ENCODE data around the gene SEC62. TPM values are rescaled to one million over a fixed set of nuclear protein-coding genes. Genes with fewer than 3 reads are reported as not detected.

SEC62 gene
- total RNA-seq, 2 donors from 2014 or later: 27.3 to 49.0 TPM

DNA sequence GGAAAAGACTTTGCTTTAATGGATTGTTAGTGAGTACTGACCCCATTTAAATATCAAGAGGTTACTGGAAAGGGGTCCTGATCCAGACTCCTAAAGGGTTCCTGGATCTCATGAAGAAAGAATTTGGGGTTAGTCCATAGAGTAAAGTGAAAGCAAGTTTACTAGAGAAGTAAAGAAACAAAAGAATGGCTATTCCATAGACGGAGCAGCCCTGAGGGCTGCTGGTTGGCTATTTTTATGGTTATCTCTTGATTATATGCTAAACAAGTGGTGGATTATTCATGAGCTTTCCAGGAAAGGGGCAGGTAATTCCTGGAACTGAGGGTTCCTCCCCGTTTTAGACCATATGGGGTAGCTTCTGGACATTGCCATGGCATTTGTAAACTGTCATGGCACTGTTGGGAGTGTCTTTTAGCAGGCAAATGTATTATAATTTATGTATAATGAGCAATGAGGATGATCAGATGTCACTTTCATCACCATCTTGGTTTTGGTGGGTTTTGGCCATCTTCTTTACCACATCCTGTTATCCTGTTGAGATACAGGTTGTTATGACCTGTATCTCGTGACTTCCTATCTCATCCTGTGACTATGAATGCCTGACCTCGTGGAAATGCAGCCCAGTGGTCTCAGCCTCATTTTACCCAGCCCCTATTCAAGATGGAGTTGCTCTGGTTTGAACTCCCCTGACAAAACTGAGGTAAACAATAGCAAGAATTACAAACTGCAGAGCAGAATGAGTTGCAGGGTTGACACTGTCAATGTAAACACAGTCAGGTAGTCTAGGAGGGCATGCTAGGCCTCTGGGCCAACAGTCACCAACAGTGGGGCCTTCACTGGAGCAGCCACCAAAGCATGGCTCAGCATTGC, 60.9 kb downstream of the SEC62 start:
- TF ChIP-seq, protein P1, sequence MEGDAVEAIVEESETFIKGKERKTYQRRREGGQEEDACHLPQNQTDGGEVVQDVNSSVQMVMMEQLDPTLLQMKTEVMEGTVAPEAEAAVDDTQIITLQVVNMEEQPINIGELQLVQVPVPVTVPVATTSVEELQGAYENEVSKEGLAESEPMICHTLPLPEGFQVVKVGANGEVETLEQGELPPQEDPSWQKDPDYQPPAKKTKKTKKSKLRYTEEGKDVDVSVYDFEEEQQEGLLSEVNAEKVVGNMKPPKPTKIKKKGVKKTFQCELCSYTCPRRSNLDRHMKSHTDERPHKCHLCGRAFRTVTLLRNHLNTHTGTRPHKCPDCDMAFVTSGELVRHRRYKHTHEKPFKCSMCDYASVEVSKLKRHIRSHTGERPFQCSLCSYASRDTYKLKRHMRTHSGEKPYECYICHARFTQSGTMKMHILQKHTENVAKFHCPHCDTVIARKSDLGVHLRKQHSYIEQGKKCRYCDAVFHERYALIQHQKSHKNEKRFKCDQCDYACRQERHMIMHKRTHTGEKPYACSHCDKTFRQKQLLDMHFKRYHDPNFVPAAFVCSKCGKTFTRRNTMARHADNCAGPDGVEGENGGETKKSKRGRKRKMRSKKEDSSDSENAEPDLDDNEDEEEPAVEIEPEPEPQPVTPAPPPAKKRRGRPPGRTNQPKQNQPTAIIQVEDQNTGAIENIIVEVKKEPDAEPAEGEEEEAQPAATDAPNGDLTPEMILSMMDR (IDR thresholded peaks at IDR 0.05): no peak
- Histone ChIP-seq H3K4me1 (ENCODE audit: control insufficient read depth in 1 of 2, low read depth in 2 of 2) (no peaks in the 10 kb centered on the region), H3K36me3 (no peaks in the 10 kb centered on the region), H3K27ac (no peak overlapping the region), H3K27me3 (replicated peaks; ENCODE audit: insufficient read depth) (no peaks in the 10 kb centered on the region), H3K9me3 (no peaks in the 10 kb centered on the region), H3K4me3 (no peak overlapping the region)
- DNase-seq (ENCODE audit: low spot score) (no peak), ATAC-seq (ENCODE audit: insufficient number of reproducible peaks, low FRiP score, low read depth) (no peak)

DNA sequence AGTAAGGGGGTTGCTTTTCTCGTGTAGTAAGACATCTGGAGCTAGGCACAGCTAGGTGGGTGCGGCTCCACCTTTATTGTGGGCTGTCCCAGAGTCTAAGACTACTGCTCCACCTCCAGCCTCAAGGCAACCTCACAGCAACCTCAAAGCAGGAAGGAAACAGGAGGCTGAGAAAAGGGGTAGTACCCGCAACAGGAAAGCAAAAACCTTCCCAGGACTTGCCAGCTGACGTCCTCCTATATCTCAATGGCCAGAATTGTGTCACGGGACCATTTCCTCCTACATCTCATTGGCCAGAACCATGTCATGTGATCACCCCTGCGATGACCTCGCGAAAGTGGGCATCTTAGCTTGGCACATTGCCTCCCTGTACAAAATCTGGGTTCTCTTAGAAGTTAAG, 66.9 kb downstream of the SEC62 start:
- no peaks in the 10 kb centered on the region for H3K27me3 ChIP-seq (replicated peaks; ENCODE audit: insufficient read depth)
- TF ChIP-seq, protein P1 (IDR thresholded peaks at IDR 0.05): no peak
- ATAC-seq (ENCODE audit: insufficient number of reproducible peaks, low FRiP score, low read depth) (no peak), DNase-seq (ENCODE audit: low spot score) (no peak)
- no peaks in the 10 kb centered on the region for H3K36me3 ChIP-seq
- H3K27ac ChIP-seq: no peak overlapping the region
- H3K4me3 ChIP-seq: no peak overlapping the region
- no peaks in the 10 kb centered on the region for H3K9me3 ChIP-seq
- peaks cover 4 to 12% of the 10 kb centered on the region in 2 donors for H3K4me1 ChIP-seq (ENCODE audit: control insufficient read depth in 1 of 2, low read depth in 2 of 2)

DNA sequence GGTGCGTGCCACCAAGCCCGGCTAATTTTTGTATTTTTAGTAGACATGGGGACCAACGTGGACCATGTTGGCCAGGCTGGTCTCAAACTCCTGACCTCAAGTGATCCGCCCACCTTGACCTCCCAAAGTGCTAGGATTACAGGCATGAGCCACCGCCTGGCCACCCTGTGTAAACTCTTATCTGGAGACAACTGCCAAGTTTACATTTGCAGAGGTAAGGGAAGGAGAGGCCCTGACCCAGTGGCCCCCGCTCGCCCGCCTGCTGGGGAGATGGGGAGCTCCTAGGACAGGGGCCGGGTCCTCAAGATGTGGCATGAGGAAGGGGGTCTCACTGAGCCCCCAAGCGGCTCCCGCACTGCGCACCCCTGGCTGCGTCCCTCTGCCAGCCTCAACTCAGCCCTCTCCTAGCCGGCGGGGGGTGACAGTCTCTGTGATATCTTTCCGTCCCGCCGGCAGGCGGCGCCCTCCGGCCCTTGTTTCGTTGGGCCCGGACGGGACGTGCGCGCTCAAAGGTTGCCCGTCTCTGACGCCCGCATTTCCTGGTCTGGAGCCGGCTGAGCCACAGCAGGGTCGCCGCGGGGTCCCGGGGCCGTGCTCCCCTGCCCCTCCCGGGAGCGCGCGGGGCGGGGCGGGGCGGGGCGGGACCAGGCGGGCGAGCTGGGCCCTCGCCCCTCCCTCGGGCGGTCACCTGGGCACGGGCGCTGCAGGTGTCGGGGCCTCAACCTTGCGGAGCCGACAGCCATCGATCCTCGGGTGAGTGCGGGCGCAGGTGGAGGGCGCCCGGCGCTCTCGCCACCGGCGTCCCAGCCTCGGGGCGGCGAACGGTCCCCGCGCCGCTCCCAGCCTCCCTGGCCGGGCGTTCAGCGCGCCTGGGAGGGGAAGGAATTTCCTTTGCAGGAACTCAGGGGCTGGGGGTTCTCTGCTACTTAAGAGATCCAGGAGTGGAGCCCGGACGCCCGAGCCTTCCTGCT, 71.1 kb downstream of the SEC62 start, which contains the start of gene GPR160:
GPR160 (plus strand) TSS at position 533 of the 971 bp plus-strand sequence. CDS start 45,978 bp downstream, outside the sequence.
- H3K4me3 ChIP-seq: peak within 1 kb of the TSS; percentile 68
- ATAC-seq (ENCODE audit: insufficient number of reproducible peaks, low FRiP score, low read depth) (no peak), DNase-seq (ENCODE audit: low spot score) (no peak)
- H3K9me3 ChIP-seq: no peaks in the 10 kb centered on the region
- no peaks in the 10 kb centered on the region for H3K36me3 ChIP-seq
- no peaks in the 10 kb centered on the region for H3K27me3 ChIP-seq (replicated peaks; ENCODE audit: insufficient read depth)
- TF ChIP-seq, protein P1 (IDR thresholded peaks at IDR 0.05): peak; percentile 47
- no peak within 1 kb of the TSS for H3K27ac ChIP-seq
- H3K4me1 ChIP-seq (ENCODE audit: control insufficient read depth in 1 of 2, low read depth in 2 of 2): peaks cover 4 to 16% of the 10 kb centered on the region in 2 donors

DNA sequence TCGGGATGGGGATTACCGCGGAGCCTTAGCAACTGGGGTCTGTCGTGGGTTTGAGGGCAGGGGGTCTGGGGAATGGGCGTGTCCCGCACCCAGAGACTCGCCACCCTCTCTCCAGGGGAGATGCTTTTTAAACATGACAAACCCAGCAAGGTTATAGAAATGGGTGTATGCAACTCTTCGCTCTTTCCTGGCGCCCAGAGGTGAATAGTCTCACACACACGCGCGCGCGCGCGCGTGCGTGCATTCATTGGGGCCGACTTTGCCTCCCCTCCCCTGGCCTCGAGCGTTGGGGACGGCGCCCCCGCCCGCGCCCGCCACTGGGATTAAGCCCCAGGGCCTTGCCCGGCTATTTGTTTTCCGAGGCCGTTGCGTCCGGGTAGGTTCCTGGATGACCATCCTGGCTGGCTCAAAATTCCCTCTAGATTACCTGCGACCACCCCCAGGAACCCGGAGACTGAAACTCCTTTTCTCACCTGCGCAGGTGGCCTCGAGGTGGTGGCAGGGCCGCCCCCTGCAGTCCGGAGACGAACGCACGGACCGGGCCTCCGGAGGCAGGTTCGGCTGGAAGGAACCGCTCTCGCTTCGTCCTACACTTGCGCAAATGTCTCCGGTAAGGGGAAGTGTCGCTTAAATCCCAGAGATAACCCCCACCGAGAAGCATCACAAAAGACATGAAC, 72.0 kb downstream of the SEC62 start:
- H3K36me3 ChIP-seq: no peaks in the 10 kb centered on the region
- no peak for ATAC-seq (ENCODE audit: insufficient number of reproducible peaks, low FRiP score, low read depth)
- no peak for DNase-seq (ENCODE audit: low spot score)
- H3K9me3 ChIP-seq: no peaks in the 10 kb centered on the region
- H3K27ac ChIP-seq: no peak overlapping the region
- H3K4me3 ChIP-seq: peak overlapping the region; percentile 68
- no peaks in the 10 kb centered on the region for H3K27me3 ChIP-seq (replicated peaks; ENCODE audit: insufficient read depth)
- peaks cover 4 to 16% of the 10 kb centered on the region in 2 donors for H3K4me1 ChIP-seq (ENCODE audit: control insufficient read depth in 1 of 2, low read depth in 2 of 2)
- TF ChIP-seq, protein P1 (IDR thresholded peaks at IDR 0.05): no peak
